HG03066 (cell line): ENCODE results near the gene THTPA.
A peak's percentile ranks its signal among the peaks of the same experiment; 100 is the strongest.
"Not testable (repeated sequence)": the region's sequence is repeated elsewhere in the genome, so short reads cannot be mapped to it uniquely, and the experiment has no call there.

Experiments used
- ATAC-seq: cut with Tn5 transposase; IDR thresholded peaks from one replicate; pipeline ENCODE4 v1.9.1; 2021; ENCODE audit warnings: low read depth; ENCODE audit not compliant: unreplicated experiment

Gene THTPA

GRCh38 chr14:23532658-23533057 lies 23.4 kb upstream of the THTPA start:
- ATAC-seq = no peak

- no peak for ATAC-seq
Observed at GRCh38 chr14:23533652-23534435, 22.2 kb upstream of the THTPA start.

GRCh38 chr14:23535943-23536342 lies 20.1 kb upstream of the THTPA start:
- ATAC-seq = no peak

- no peak for ATAC-seq
Observed at GRCh38 chr14:23536494-23536893, 19.6 kb upstream of the THTPA start.

- ATAC-seq = not testable (repeated sequence)
Observed at GRCh38 chr14:23536906-23537305, 19.2 kb upstream of the THTPA start.

- no peak for ATAC-seq
Observed at GRCh38 chr14:23537351-23538049, 18.6 kb upstream of the THTPA start.

GRCh38 chr14:23538050-23538718 lies 17.9 kb upstream of the THTPA start:
- no peak for ATAC-seq

- ATAC-seq = no peak
Observed at GRCh38 chr14:23538785-23539184, 17.3 kb upstream of the THTPA start.

- peak; percentile 75 for ATAC-seq
Observed at GRCh38 chr14:23539248-23540140, 16.6 kb upstream of the THTPA start.

GRCh38 chr14:23540141-23540469 lies 16.0 kb upstream of the THTPA start:
- no peak for ATAC-seq

GRCh38 chr14:23542261-23542660 lies 13.8 kb upstream of the THTPA start:
- ATAC-seq = no peak

- ATAC-seq = no peak
Observed at GRCh38 chr14:23543403-23543802, 12.7 kb upstream of the THTPA start.

- ATAC-seq = no peak
Observed at GRCh38 chr14:23544511-23545447, 11.3 kb upstream of the THTPA start.

- ATAC-seq = no peak
Observed at GRCh38 chr14:23545740-23546365, 10.2 kb upstream of the THTPA start.

GRCh38 chr14:23546450-23547035 lies 9.5 kb upstream of the THTPA start:
- ATAC-seq = no peak

GRCh38 chr14:23547924-23548323 lies 8.1 kb upstream of the THTPA start:
- no peak for ATAC-seq

- no peak for ATAC-seq
Observed at GRCh38 chr14:23548351-23549318, 7.4 kb upstream of the THTPA start.
